ENCODE data around the gene OR5K2.

The OR5K2 gene

DNA sequence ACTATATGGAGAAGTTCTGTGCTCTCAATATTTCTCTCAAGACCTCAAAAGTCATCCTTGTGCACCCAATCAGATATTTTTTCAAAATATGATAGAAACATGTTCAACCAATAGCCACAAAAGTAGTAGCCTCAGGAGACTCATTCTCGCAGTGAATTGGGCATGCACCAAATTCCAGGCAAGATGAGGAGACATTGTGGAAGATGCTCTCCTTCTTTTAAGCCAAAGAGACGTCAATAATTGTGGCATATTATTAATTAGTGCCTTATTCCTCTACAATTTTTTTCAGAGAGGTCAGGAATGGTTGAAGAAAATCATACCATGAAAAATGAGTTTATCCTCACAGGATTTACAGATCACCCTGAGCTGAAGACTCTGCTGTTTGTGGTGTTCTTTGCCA lies at the start of gene OR5K2:
OR5K2 (plus strand) TSS at position 301 of the 400 bp plus-strand sequence; CDS start at position 301, 0 bp downstream.
- no peaks in the 10 kb centered on the region for H4K20me1 ChIP-seq (ENCODE audit: insufficient read depth, low read length, poor library complexity, severe bottlenecking)
- no peak for TF ChIP-seq EZH2phosphoT487 (IDR thresholded peaks at IDR 0.05; ENCODE audit: borderline replicate concordance)
- no peaks in the 10 kb centered on the region for H3K27me3 ChIP-seq (ENCODE audit: insufficient read depth, low read length, poor library complexity, severe bottlenecking)
- H3K36me3 ChIP-seq (ENCODE audit: insufficient read depth, low read length): no peaks in the 10 kb centered on the region
- H3K4me1 ChIP-seq (ENCODE audit: insufficient read depth, low read length, poor library complexity, severe bottlenecking): no peaks in the 10 kb centered on the region
- H3F3A ChIP-seq (ENCODE audit: low read depth): no peaks in the 10 kb centered on the region
- no peak within 1 kb of the TSS for H3K9ac ChIP-seq (ENCODE audit: low read depth, low read length, poor library complexity, severe bottlenecking)
- H3K4me2 ChIP-seq (ENCODE audit: low read depth, low read length, poor library complexity, severe bottlenecking): no peak within 1 kb of the TSS
- no peak within 1 kb of the TSS for H3K4me3 ChIP-seq (ENCODE audit: low read length, poor library complexity, severe bottlenecking)
- no peaks in the 10 kb centered on the region for H3K9me2 ChIP-seq (replicated peaks; ENCODE audit: low read depth, low read length)
- no peaks in the 10 kb centered on the region for H3K9me3 ChIP-seq (ENCODE audit: insufficient read depth, low read depth, low read length)
- H3K79me2 ChIP-seq (ENCODE audit: insufficient read depth, low read length): no peaks in the 10 kb centered on the region
- H2AFZ ChIP-seq (ENCODE audit: low read length): no peak within 1 kb of the TSS

DNA sequence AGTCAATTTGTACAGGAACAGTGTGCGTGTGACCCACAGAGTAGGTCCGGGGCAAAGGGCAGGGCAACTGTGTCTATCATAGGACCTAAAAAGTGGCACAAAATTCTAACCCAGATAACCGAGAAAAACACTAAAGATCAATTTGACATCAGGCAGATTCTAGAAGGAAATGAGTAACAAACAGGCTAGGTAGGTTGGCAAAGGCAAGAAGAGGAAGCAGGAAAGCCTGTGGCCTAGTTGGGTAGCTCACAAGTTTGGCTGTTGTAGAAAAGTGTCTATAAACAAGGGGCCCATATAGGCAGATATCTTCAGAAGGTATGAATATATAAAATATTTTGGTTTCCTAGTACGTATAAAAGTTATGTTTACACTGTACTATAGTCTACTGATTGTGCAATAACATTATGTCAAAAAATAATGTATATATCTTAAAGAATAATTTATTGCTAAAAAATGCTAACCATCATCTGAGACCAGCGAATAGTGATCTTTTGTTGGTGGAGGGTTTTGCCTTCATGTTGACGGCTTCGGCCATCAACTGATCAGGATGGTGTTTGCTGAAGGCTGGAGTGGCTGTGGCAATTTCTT lies 47.8 kb upstream of the OR5K2 start:
- Histone ChIP-seq H2AFZ (ENCODE audit: low read length) (no peak overlapping the region), H3F3A (ENCODE audit: low read depth) (no peaks in the 10 kb centered on the region), H4K20me1 (ENCODE audit: insufficient read depth, low read length, poor library complexity, severe bottlenecking) (no peaks in the 10 kb centered on the region), H3K9me2 (replicated peaks; ENCODE audit: low read depth, low read length) (no peaks in the 10 kb centered on the region), H3K36me3 (ENCODE audit: insufficient read depth, low read length) (no peaks in the 10 kb centered on the region), H3K4me3 (ENCODE audit: low read length, poor library complexity, severe bottlenecking) (no peak overlapping the region), H3K9me3 (ENCODE audit: insufficient read depth, low read depth, low read length) (no peaks in the 10 kb centered on the region), H3K79me2 (ENCODE audit: insufficient read depth, low read length) (no peaks in the 10 kb centered on the region), H3K27me3 (ENCODE audit: insufficient read depth, low read length, poor library complexity, severe bottlenecking) (no peaks in the 10 kb centered on the region), H3K4me2 (ENCODE audit: low read depth, low read length, poor library complexity, severe bottlenecking) (no peak overlapping the region), H3K4me1 (ENCODE audit: insufficient read depth, low read length, poor library complexity, severe bottlenecking) (no peaks in the 10 kb centered on the region), H3K9ac (ENCODE audit: low read depth, low read length, poor library complexity, severe bottlenecking) (no peak overlapping the region)
- TF ChIP-seq, protein P1, sequence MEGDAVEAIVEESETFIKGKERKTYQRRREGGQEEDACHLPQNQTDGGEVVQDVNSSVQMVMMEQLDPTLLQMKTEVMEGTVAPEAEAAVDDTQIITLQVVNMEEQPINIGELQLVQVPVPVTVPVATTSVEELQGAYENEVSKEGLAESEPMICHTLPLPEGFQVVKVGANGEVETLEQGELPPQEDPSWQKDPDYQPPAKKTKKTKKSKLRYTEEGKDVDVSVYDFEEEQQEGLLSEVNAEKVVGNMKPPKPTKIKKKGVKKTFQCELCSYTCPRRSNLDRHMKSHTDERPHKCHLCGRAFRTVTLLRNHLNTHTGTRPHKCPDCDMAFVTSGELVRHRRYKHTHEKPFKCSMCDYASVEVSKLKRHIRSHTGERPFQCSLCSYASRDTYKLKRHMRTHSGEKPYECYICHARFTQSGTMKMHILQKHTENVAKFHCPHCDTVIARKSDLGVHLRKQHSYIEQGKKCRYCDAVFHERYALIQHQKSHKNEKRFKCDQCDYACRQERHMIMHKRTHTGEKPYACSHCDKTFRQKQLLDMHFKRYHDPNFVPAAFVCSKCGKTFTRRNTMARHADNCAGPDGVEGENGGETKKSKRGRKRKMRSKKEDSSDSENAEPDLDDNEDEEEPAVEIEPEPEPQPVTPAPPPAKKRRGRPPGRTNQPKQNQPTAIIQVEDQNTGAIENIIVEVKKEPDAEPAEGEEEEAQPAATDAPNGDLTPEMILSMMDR (conservative IDR thresholded peaks at IDR 0.05; ENCODE audit: low read length): no peak
- no peak for TF ChIP-seq EZH2phosphoT487 (IDR thresholded peaks at IDR 0.05; ENCODE audit: borderline replicate concordance)

DNA sequence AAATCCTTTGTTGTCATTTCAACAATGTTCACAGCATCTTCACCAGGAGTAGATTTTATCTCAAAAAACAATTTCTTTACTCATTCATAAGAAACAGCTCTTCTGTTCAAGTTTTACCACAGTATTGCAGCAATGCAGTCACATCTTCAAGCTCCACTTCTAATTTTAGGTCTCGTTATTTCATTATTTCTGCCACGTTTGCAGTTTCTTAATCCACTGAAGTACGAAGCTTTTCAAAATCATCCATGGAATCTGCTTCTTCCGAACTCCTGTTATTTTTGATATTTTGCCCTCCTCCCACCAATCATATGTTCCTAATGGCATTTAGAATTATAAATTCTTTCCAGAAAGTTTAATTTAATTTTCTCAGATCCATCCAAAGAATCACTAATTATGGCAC lies 47.1 kb upstream of the OR5K2 start:
- Histone ChIP-seq H3K9ac (ENCODE audit: low read depth, low read length, poor library complexity, severe bottlenecking) (no peak overlapping the region), H2AFZ (ENCODE audit: low read length) (no peak overlapping the region), H3K9me2 (replicated peaks; ENCODE audit: low read depth, low read length) (no peaks in the 10 kb centered on the region), H3K4me1 (ENCODE audit: insufficient read depth, low read length, poor library complexity, severe bottlenecking) (no peaks in the 10 kb centered on the region), H3F3A (ENCODE audit: low read depth) (no peaks in the 10 kb centered on the region), H3K36me3 (ENCODE audit: insufficient read depth, low read length) (no peaks in the 10 kb centered on the region), H3K27me3 (ENCODE audit: insufficient read depth, low read length, poor library complexity, severe bottlenecking) (no peaks in the 10 kb centered on the region), H3K79me2 (ENCODE audit: insufficient read depth, low read length) (no peaks in the 10 kb centered on the region), H3K4me2 (ENCODE audit: low read depth, low read length, poor library complexity, severe bottlenecking) (no peak overlapping the region), H3K4me3 (ENCODE audit: low read length, poor library complexity, severe bottlenecking) (no peak overlapping the region), H4K20me1 (ENCODE audit: insufficient read depth, low read length, poor library complexity, severe bottlenecking) (no peaks in the 10 kb centered on the region), H3K9me3 (ENCODE audit: insufficient read depth, low read depth, low read length) (no peaks in the 10 kb centered on the region)
- no peak for TF ChIP-seq EZH2phosphoT487 (IDR thresholded peaks at IDR 0.05; ENCODE audit: borderline replicate concordance)
- TF ChIP-seq, protein P1 (conservative IDR thresholded peaks at IDR 0.05; ENCODE audit: low read length): no peak

DNA sequence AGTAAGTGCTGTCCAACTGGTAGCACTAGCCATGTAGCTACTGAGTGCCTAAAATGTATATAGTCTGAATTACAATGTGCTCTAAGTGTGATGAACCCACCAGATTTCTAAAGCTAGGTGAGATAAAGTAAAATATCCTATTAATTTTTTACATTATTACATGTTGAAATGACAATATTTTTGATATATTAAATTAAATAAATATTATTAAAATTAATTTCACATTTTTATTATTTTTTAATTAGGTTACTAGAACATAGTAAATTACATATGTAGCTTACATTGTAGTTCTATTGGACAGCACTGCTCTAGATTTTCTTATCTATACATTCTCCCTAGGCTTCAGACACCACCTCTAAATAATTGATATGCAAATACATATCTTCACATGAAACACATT lies 43.7 kb upstream of the OR5K2 start:
- H4K20me1 ChIP-seq (ENCODE audit: insufficient read depth, low read length, poor library complexity, severe bottlenecking): no peaks in the 10 kb centered on the region
- H3K4me1 ChIP-seq (ENCODE audit: insufficient read depth, low read length, poor library complexity, severe bottlenecking): no peaks in the 10 kb centered on the region
- no peaks in the 10 kb centered on the region for H3K27me3 ChIP-seq (ENCODE audit: insufficient read depth, low read length, poor library complexity, severe bottlenecking)
- no peak overlapping the region for H3K4me3 ChIP-seq (ENCODE audit: low read length, poor library complexity, severe bottlenecking)
- no peaks in the 10 kb centered on the region for H3K36me3 ChIP-seq (ENCODE audit: insufficient read depth, low read length)
- no peak overlapping the region for H3K4me2 ChIP-seq (ENCODE audit: low read depth, low read length, poor library complexity, severe bottlenecking)
- H3K9ac ChIP-seq (ENCODE audit: low read depth, low read length, poor library complexity, severe bottlenecking): no peak overlapping the region
- TF ChIP-seq EZH2phosphoT487 (IDR thresholded peaks at IDR 0.05; ENCODE audit: borderline replicate concordance): no peak
- TF ChIP-seq, protein P1 (conservative IDR thresholded peaks at IDR 0.05; ENCODE audit: low read length): no peak
- no peaks in the 10 kb centered on the region for H3K9me2 ChIP-seq (replicated peaks; ENCODE audit: low read depth, low read length)
- H2AFZ ChIP-seq (ENCODE audit: low read length): no peak overlapping the region
- no peaks in the 10 kb centered on the region for H3K9me3 ChIP-seq (ENCODE audit: insufficient read depth, low read depth, low read length)
- H3K79me2 ChIP-seq (ENCODE audit: insufficient read depth, low read length): no peaks in the 10 kb centered on the region
- H3F3A ChIP-seq (ENCODE audit: low read depth): no peaks in the 10 kb centered on the region

All from Loucy (cell line).